Stimulated activated CD8-positive, alpha-beta memory T cell treated with anti-CD3 and anti-CD28 coated beads, Interleukin-7, amount 100 ng/mL, for 48 hours (primary cell): ENCODE data around the gene FAM3C.

ENCODE experiments used
- DNase-seq, 2 donors: peaks; one replicate each; pipeline ENCODE4 v3.0.0-alpha.2; 2020; ENCODE audit warnings: low read depth in 1 of 2; ENCODE audit errors: extremely low read depth in 1 of 2

FAM3C gene

GRCh38 chr7:121411597-121411979 is 15.5 kb upstream of the FAM3C start:
- DNase-seq = no peak

- DNase-seq = no peak
Measured at GRCh38 chr7:121410829-121411596, 14.9 kb upstream of the FAM3C start.

- no peak for DNase-seq
Measured at GRCh38 chr7:121406944-121407343, 10.8 kb upstream of the FAM3C start.

- DNase-seq = no peak
Measured at GRCh38 chr7:121406461-121406860, 10.4 kb upstream of the FAM3C start.

GRCh38 chr7:121404348-121404747 is 8.2 kb upstream of the FAM3C start:
- no peak for DNase-seq

GRCh38 chr7:121402701-121403100 is 6.6 kb upstream of the FAM3C start:
- DNase-seq = no peak

- no peak for DNase-seq
Measured at GRCh38 chr7:121401896-121402295, 5.8 kb upstream of the FAM3C start.

- DNase-seq = no peak
Measured at GRCh38 chr7:121398246-121398645, 2.1 kb upstream of the FAM3C start.

GRCh38 chr7:121397822-121398221 is 1.7 kb upstream of the FAM3C start:
- no peak for DNase-seq

- DNase-seq = no peak
Measured at GRCh38 chr7:121397361-121397760, 1.3 kb upstream of the FAM3C start.

- peak; percentile 27 to 33 for DNase-seq
Measured at GRCh38 chr7:121395494-121395960, 581 bp downstream of the FAM3C start.

GRCh38 chr7:121394709-121395140 is 1.4 kb downstream of the FAM3C start:
- no peak for DNase-seq

- no peak for DNase-seq
Measured at GRCh38 chr7:121393005-121393366, 3.1 kb downstream of the FAM3C start.

- no peak for DNase-seq
Measured at GRCh38 chr7:121392277-121393004, 3.7 kb downstream of the FAM3C start.

- DNase-seq = no peak
Measured at GRCh38 chr7:121391686-121392085, 4.4 kb downstream of the FAM3C start.

GRCh38 chr7:121390617-121391016 is 5.5 kb downstream of the FAM3C start:
- no peak for DNase-seq

GRCh38 chr7:121390109-121390508 is 6.0 kb downstream of the FAM3C start:
- no peak for DNase-seq

GRCh38 chr7:121388950-121389349 is 7.2 kb downstream of the FAM3C start:
- no peak for DNase-seq

- DNase-seq = no peak
Measured at GRCh38 chr7:121385800-121386179, 10.3 kb downstream of the FAM3C start.

- no peak for DNase-seq
Measured at GRCh38 chr7:121385056-121385799, 10.9 kb downstream of the FAM3C start.

- DNase-seq = no peak
Measured at GRCh38 chr7:121384265-121384664, 11.8 kb downstream of the FAM3C start.
